Measurements from ENCODE around the gene TRMT2A.

The TRMT2A gene

DNA sequence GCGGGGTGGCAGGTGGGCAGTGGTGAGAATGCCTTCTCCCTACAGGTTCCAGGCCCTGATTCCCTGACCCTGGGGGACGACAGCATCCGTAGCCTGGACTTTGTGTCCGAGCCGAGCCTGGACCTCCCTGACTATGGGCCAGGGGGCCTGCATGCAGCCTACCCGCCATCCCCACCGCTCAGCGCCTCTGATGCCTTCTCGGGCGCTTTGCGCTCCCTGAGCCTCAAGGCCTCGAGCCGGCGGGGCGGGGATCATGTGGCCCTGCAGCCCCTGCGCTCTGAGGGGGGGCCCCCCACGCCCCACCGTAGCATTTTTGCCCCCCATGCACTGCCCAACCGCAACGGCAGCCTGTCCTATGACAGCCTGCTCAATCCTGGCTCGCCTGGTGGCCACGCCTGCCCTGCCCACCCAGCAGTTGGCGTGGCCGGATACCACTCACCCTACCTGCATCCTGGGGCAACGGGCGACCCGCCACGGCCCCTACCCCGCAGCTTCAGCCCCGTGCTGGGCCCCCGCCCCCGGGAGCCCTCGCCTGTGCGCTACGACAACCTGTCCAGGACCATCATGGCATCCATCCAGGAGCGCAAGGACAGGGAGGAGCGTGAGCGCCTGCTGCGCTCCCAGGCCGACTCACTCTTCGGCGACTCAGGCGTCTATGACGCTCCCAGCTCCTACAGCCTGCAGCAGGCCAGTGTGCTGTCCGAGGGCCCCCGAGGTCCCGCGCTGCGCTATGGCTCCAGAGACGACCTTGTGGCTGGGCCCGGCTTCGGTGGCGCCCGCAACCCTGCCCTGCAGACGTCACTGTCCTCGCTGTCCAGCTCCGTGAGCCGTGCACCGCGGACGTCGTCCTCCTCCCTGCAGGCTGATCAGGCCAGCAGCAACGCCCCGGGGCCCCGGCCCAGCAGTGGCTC is 25.9 kb upstream of the TRMT2A start:
- Mint-ChIP-seq H3K27me3 (no peaks in the 10 kb centered on the region), H3K36me3 (ENCODE audit: low read depth) (peaks cover 71% of the 10 kb centered on the region), H3K9me3 (no peaks in the 10 kb centered on the region), H3K4me3 (no peak overlapping the region), H3K27ac (no peak overlapping the region), H3K4me1 (ENCODE audit: low read depth) (peaks cover 6% of the 10 kb centered on the region)
- intact Hi-C loops (cut with micrococcal nuclease): no loop called here

- Mint-ChIP-seq H3K27me3 (no peaks in the 10 kb centered on the region), H3K27ac (no peak overlapping the region), H3K36me3 (ENCODE audit: low read depth) (peaks cover 71% of the 10 kb centered on the region), H3K4me1 (ENCODE audit: low read depth) (peaks cover 21% of the 10 kb centered on the region), H3K4me3 (no peak overlapping the region), H3K9me3 (no peaks in the 10 kb centered on the region)
- intact Hi-C loops (cut with micrococcal nuclease): no loop called here
Observed at GRCh38 chr22:20141186-20142077, 24.4 kb upstream of the TRMT2A start.

DNA sequence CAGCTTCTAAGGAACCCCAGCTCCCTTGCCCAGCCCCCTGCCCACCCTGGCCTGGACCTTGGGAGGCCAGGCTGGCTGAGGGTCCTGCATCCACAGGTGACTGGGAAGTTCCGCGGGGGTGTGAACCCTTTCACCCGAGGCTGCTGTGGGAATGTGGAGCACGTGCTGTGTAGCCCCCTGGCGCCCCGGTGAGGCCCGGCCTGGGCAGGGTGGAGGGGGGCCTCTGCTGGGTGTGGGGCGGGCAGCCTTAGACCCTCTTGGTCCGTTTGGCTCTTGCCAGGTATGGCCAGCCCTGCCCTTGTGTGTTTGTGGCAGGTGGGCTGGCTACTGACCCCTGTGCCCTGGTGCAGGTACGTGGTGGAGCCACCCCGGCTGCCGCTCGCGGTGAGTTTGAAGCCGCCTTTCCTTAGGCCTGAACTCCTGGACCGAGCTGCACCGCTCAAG is 23.5 kb upstream of the TRMT2A start:
- Mint-ChIP-seq H3K9me3 (no peaks in the 10 kb centered on the region), H3K27me3 (no peaks in the 10 kb centered on the region), H3K4me3 (no peak overlapping the region), H3K36me3 (ENCODE audit: low read depth) (peaks cover 67% of the 10 kb centered on the region), H3K27ac (no peak overlapping the region), H3K4me1 (ENCODE audit: low read depth) (peaks cover 25% of the 10 kb centered on the region)
- intact Hi-C loops (cut with micrococcal nuclease): no loop called here

- Mint-ChIP-seq H3K36me3 (ENCODE audit: low read depth) (peaks cover 62% of the 10 kb centered on the region), H3K9me3 (no peaks in the 10 kb centered on the region), H3K4me3 (no peak overlapping the region), H3K4me1 (ENCODE audit: low read depth) (peaks cover 25% of the 10 kb centered on the region), H3K27me3 (no peaks in the 10 kb centered on the region), H3K27ac (no peak overlapping the region)
- intact Hi-C loops (cut with micrococcal nuclease): no loop called here
Observed at GRCh38 chr22:20140107-20140445, 23.1 kb upstream of the TRMT2A start.

- Mint-ChIP-seq H3K9me3 (no peaks in the 10 kb centered on the region), H3K4me3 (no peak overlapping the region), H3K4me1 (ENCODE audit: low read depth) (peaks cover 26% of the 10 kb centered on the region), H3K27me3 (no peaks in the 10 kb centered on the region), H3K27ac (no peak overlapping the region), H3K36me3 (ENCODE audit: low read depth) (peaks cover 57% of the 10 kb centered on the region)
- intact Hi-C loops (cut with micrococcal nuclease): no loop called here
Observed at GRCh38 chr22:20139391-20140106, 22.5 kb upstream of the TRMT2A start.

- peaks cover 50% of the 10 kb centered on the region for H3K36me3 Mint-ChIP-seq (ENCODE audit: low read depth)
- intact Hi-C loops (cut with micrococcal nuclease): no loop called here
- H3K9me3 Mint-ChIP-seq: no peaks in the 10 kb centered on the region
- H3K4me1 Mint-ChIP-seq (ENCODE audit: low read depth): peaks cover 33% of the 10 kb centered on the region
- H3K27me3 Mint-ChIP-seq: no peaks in the 10 kb centered on the region
- H3K27ac Mint-ChIP-seq: no peak overlapping the region
- H3K4me3 Mint-ChIP-seq: no peak overlapping the region
Observed at GRCh38 chr22:20138868-20139267, 21.8 kb upstream of the TRMT2A start.

GRCh38 chr22:20138417-20138738 is 21.4 kb upstream of the TRMT2A start:
- Mint-ChIP-seq H3K4me3 (no peak overlapping the region), H3K36me3 (ENCODE audit: low read depth) (peaks cover 45% of the 10 kb centered on the region), H3K4me1 (ENCODE audit: low read depth) (peaks cover 38% of the 10 kb centered on the region), H3K9me3 (no peaks in the 10 kb centered on the region), H3K27ac (no peak overlapping the region), H3K27me3 (no peaks in the 10 kb centered on the region)
- intact Hi-C loops (cut with micrococcal nuclease): no loop called here

GRCh38 chr22:20137671-20138416 is 20.8 kb upstream of the TRMT2A start:
- peaks cover 40% of the 10 kb centered on the region for H3K36me3 Mint-ChIP-seq (ENCODE audit: low read depth)
- intact Hi-C loops (cut with micrococcal nuclease): no loop called here
- H3K9me3 Mint-ChIP-seq: no peaks in the 10 kb centered on the region
- H3K4me1 Mint-ChIP-seq (ENCODE audit: low read depth): peaks cover 44% of the 10 kb centered on the region
- no peak overlapping the region for H3K27ac Mint-ChIP-seq
- H3K4me3 Mint-ChIP-seq: no peak overlapping the region
- H3K27me3 Mint-ChIP-seq: no peaks in the 10 kb centered on the region

- Mint-ChIP-seq H3K27me3 (no peaks in the 10 kb centered on the region), H3K9me3 (no peaks in the 10 kb centered on the region), H3K27ac (no peak overlapping the region), H3K4me3 (no peak overlapping the region), H3K36me3 (ENCODE audit: low read depth) (peaks cover 33% of the 10 kb centered on the region), H3K4me1 (ENCODE audit: low read depth) (peaks cover 50% of the 10 kb centered on the region)
- intact Hi-C loops (cut with micrococcal nuclease): no loop called here
Observed at GRCh38 chr22:20137113-20137512, 20.1 kb upstream of the TRMT2A start.

DNA sequence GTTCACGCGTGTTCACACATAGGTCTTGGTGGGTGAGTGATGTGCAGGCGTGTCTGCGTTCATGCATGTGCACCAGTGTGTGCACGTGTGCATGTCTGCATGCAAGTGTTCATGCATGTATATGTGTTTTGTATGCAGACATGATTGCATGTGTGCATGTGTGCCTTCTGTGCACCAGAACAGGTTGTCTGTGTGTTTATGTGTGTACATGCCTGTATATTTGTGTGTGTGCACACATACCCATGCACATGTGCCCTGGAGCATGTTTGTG is 19.5 kb upstream of the TRMT2A start:
- Mint-ChIP-seq H3K4me3 (no peak overlapping the region), H3K4me1 (ENCODE audit: low read depth) (peaks cover 50% of the 10 kb centered on the region), H3K27ac (no peak overlapping the region), H3K36me3 (ENCODE audit: low read depth) (peaks cover 27% of the 10 kb centered on the region), H3K9me3 (no peaks in the 10 kb centered on the region), H3K27me3 (no peaks in the 10 kb centered on the region)
- intact Hi-C loops (cut with micrococcal nuclease): no loop called here

GRCh38 chr22:20135806-20136602 is 19.0 kb upstream of the TRMT2A start:
- H3K4me1 Mint-ChIP-seq (ENCODE audit: low read depth): peaks cover 50% of the 10 kb centered on the region
- peaks cover 22% of the 10 kb centered on the region for H3K36me3 Mint-ChIP-seq (ENCODE audit: low read depth)
- no peaks in the 10 kb centered on the region for H3K9me3 Mint-ChIP-seq
- no peak overlapping the region for H3K27ac Mint-ChIP-seq
- no peak overlapping the region for H3K4me3 Mint-ChIP-seq
- intact Hi-C loops (cut with micrococcal nuclease): no loop called here
- no peaks in the 10 kb centered on the region for H3K27me3 Mint-ChIP-seq

DNA sequence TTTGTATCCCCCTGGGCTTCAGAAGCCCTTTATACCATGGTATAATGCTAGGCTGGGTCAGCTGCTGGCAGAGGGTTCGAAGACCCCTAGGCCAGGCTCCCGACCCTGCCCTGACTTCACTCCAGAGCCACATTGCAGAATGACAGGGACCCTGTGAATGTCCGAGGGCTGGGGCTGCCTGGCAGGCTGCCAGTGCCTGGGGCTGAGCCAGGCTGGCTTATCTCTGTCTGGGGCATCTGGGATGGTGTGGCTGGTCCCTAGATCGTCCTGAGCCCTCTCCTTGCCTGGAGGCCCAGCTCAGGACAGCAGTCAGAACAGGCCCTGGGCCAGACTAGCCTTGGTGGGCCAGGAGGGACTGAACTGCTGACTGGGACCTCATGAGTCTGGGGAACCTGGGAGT is 18.2 kb upstream of the TRMT2A start:
- H3K27me3 Mint-ChIP-seq: no peaks in the 10 kb centered on the region
- no peaks in the 10 kb centered on the region for H3K9me3 Mint-ChIP-seq
- H3K4me3 Mint-ChIP-seq: no peak overlapping the region
- H3K4me1 Mint-ChIP-seq (ENCODE audit: low read depth): peaks cover 56% of the 10 kb centered on the region
- H3K27ac Mint-ChIP-seq: no peak overlapping the region
- peaks cover 14% of the 10 kb centered on the region for H3K36me3 Mint-ChIP-seq (ENCODE audit: low read depth)
- intact Hi-C loops (cut with micrococcal nuclease): no loop called here

DNA sequence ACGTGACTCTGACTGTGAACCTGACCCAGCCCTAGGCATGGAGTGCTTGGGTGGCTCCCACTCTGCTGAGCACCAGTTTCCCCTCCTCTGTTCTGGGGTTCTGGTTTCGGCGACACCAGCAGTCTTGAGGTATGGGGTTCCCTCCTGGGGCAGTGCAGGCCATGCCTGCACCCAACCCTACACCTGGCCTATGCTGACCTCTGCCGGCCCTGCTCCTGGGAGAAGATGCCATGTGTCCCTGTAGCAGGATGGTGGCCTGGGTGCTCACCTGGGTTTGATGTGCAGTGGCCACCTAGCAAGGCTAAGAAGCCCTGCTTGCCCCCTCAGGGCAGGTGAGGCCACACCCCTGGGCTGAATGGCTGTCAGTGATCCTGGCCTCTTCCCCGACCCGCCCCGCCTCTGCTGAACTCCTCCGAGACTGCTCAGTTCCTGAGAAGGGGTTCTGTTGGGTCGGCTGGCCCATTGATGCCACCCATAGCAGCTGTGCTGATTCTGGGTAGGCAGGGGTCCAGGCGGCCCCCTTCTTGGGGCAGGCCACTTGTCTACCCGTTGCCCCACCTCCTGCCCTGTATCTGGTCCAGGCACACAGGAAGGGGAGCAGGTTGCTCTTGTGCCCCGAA is 17.0 kb upstream of the TRMT2A start:
- intact Hi-C loops (cut with micrococcal nuclease): no loop called here
- no peak overlapping the region for H3K27ac Mint-ChIP-seq
- peak overlapping the region; percentile 18 for H3K4me3 Mint-ChIP-seq
- H3K27me3 Mint-ChIP-seq: no peaks in the 10 kb centered on the region
- peaks cover 65% of the 10 kb centered on the region for H3K4me1 Mint-ChIP-seq (ENCODE audit: low read depth)
- H3K9me3 Mint-ChIP-seq: no peaks in the 10 kb centered on the region
- H3K36me3 Mint-ChIP-seq (ENCODE audit: low read depth): peaks cover 2% of the 10 kb centered on the region
